Measurements from ENCODE around the gene PLEKHD1. TPM values are rescaled to one million over a fixed set of nuclear protein-coding genes. Genes with fewer than 3 reads are reported as not detected.

PLEKHD1 gene
- total and polyA plus RNA-seq, 2 donors (not counting 1 experiment from before 2014, with no cell fraction given): under 0.01 to 0.01 TPM

- Histone ChIP-seq H4K20me1 (ENCODE audit: control insufficient read depth, extremely low read depth, insufficient read depth, low read length) (no peaks in the 10 kb centered on the region), H3K79me2 (ENCODE audit: control insufficient read depth, insufficient read depth, low read length) (no peaks in the 10 kb centered on the region), H3K4me1 (ENCODE audit: control insufficient read depth, extremely low read depth, insufficient read depth, low read length) (no peaks in the 10 kb centered on the region), H3K4me2 (ENCODE audit: extremely low read depth, insufficient read depth, low read length) (no peak overlapping the region), H3K27me3 (ENCODE audit: control insufficient read depth, insufficient read depth, low read length) (peaks cover 25% of the 10 kb centered on the region), H3K27ac (ENCODE audit: insufficient read depth, low read length) (no peak overlapping the region), H3K4me3 (replicated peaks in 1 of 4; ENCODE audit: control extremely low read depth in 1 of 4, insufficient read depth in 1 of 4, low read depth in 3 of 4, low read length in 4 of 4) (no peak overlapping the region), H3K9ac (ENCODE audit: insufficient read depth, low read length) (no peak overlapping the region), H3K36me3 (ENCODE audit: control insufficient read depth, insufficient read depth, low read length) (no peaks in the 10 kb centered on the region), H2AFZ (ENCODE audit: low read length) (no peak overlapping the region), H3K9me3 (ENCODE audit: control insufficient read depth, insufficient read depth, low read depth, low read length) (no peaks in the 10 kb centered on the region)
- TF ChIP-seq CTCF (conservative IDR thresholded peaks at IDR 0.05 in 1 of 2, IDR thresholded peaks at IDR 0.05 in 1 of 2; ENCODE audit: low read depth in 1 of 2, low read length in 2 of 2): no peak
- TF ChIP-seq EZH2 (IDR thresholded peaks at IDR 0.05; ENCODE audit: low read length, missing control alignments): no peak
- no peak for DNase-seq (ENCODE audit: low read depth in 2 of 2)
Observed at GRCh38 chr14:69560826-69561225, 76.3 kb downstream of the PLEKHD1 start.

- no peak for TF ChIP-seq EZH2 (IDR thresholded peaks at IDR 0.05; ENCODE audit: low read length, missing control alignments)
- no peak for TF ChIP-seq CTCF (conservative IDR thresholded peaks at IDR 0.05 in 1 of 2, IDR thresholded peaks at IDR 0.05 in 1 of 2; ENCODE audit: low read depth in 1 of 2, low read length in 2 of 2)
- peaks cover 29% of the 10 kb centered on the region for H3K27me3 ChIP-seq (ENCODE audit: control insufficient read depth, insufficient read depth, low read length)
- no peak for DNase-seq (ENCODE audit: low read depth in 2 of 2)
Observed at GRCh38 chr14:69561893-69562292, 77.4 kb downstream of the PLEKHD1 start.

GRCh38 chr14:69567563-69567962 lies 83.0 kb downstream of the PLEKHD1 start:
- Histone ChIP-seq H3K79me2 (ENCODE audit: control insufficient read depth, insufficient read depth, low read length) (no peaks in the 10 kb centered on the region), H2AFZ (ENCODE audit: low read length) (no peak overlapping the region), H3K4me2 (ENCODE audit: extremely low read depth, insufficient read depth, low read length) (no peak overlapping the region), H3K9me3 (ENCODE audit: control insufficient read depth, insufficient read depth, low read depth, low read length) (no peaks in the 10 kb centered on the region), H3K27me3 (ENCODE audit: control insufficient read depth, insufficient read depth, low read length) (peaks cover 34% of the 10 kb centered on the region), H3K4me3 (replicated peaks in 1 of 4; ENCODE audit: control extremely low read depth in 1 of 4, insufficient read depth in 1 of 4, low read depth in 3 of 4, low read length in 4 of 4) (no peak overlapping the region), H3K36me3 (ENCODE audit: control insufficient read depth, insufficient read depth, low read length) (no peaks in the 10 kb centered on the region), H3K27ac (ENCODE audit: insufficient read depth, low read length) (no peak overlapping the region), H3K9ac (ENCODE audit: insufficient read depth, low read length) (no peak overlapping the region), H4K20me1 (ENCODE audit: control insufficient read depth, extremely low read depth, insufficient read depth, low read length) (no peaks in the 10 kb centered on the region), H3K4me1 (ENCODE audit: control insufficient read depth, extremely low read depth, insufficient read depth, low read length) (no peaks in the 10 kb centered on the region)
- no peak for DNase-seq (ENCODE audit: low read depth in 2 of 2)
- TF ChIP-seq EZH2 (IDR thresholded peaks at IDR 0.05; ENCODE audit: low read length, missing control alignments) (no peak), CTCF (conservative IDR thresholded peaks at IDR 0.05 in 1 of 2, IDR thresholded peaks at IDR 0.05 in 1 of 2; ENCODE audit: low read depth in 1 of 2, low read length in 2 of 2) (no peak)

More at GRCh38 chr14:69561893-69562292, 77.4 kb downstream of the PLEKHD1 start:
- no peaks in the 10 kb centered on the region for H3K36me3 ChIP-seq (ENCODE audit: control insufficient read depth, insufficient read depth, low read length)
- H4K20me1 ChIP-seq (ENCODE audit: control insufficient read depth, extremely low read depth, insufficient read depth, low read length): no peaks in the 10 kb centered on the region
- no peak overlapping the region for H3K27ac ChIP-seq (ENCODE audit: insufficient read depth, low read length)
- H3K4me1 ChIP-seq (ENCODE audit: control insufficient read depth, extremely low read depth, insufficient read depth, low read length): no peaks in the 10 kb centered on the region
- H3K9ac ChIP-seq (ENCODE audit: insufficient read depth, low read length): no peak overlapping the region
- no peak overlapping the region for H3K4me3 ChIP-seq (replicated peaks in 1 of 4; ENCODE audit: control extremely low read depth in 1 of 4, insufficient read depth in 1 of 4, low read depth in 3 of 4, low read length in 4 of 4)
- H2AFZ ChIP-seq (ENCODE audit: low read length): no peak overlapping the region
- H3K79me2 ChIP-seq (ENCODE audit: control insufficient read depth, insufficient read depth, low read length): no peaks in the 10 kb centered on the region
- no peaks in the 10 kb centered on the region for H3K9me3 ChIP-seq (ENCODE audit: control insufficient read depth, insufficient read depth, low read depth, low read length)
- no peak overlapping the region for H3K4me2 ChIP-seq (ENCODE audit: extremely low read depth, insufficient read depth, low read length)

Measured in fibroblast of lung (primary cell).